ENCODE measurements around the gene KIAA0040.

KIAA0040 gene

DNA sequence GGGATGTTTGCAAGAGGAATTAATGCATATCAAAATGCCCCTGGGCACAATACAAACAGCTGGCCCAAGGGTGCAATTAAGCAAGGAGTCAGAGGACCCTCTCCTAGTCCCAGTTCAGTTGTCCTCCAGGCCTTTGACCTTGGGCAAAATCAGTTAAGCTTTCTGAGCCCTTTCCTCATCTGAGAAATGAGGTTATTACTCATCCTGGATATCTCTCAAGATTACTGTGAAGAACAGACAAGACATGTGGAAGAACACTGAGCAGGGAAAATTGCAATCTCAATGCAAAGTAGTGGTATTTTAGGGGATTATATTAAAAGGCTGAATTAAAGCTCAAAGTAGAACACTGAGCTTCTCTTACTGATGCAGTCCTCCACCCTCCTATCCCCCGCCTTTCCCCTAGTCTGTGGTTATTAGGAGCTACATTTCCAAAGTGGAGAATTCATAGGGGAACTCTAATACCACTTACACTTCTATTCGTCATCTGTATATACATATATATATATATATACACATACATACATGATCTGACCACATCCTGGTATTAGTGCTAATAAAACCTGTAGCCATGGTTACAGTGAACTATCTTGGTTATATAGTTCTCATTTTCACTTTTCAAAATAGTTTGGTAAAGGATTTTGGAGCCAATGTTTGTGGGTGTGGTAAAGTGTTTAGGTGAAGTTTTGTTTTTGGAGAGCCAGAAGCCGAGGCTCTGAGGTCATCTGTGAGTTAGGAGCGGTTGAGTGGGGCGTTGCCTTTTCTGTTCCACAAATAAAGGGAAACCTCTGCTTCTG is 18.1 kb downstream of the KIAA0040 start:
- DNase-seq (ENCODE audit: extremely low spot score, insufficient read length, low read depth), result no peak
- FAIRE-seq, result no peak

DNA sequence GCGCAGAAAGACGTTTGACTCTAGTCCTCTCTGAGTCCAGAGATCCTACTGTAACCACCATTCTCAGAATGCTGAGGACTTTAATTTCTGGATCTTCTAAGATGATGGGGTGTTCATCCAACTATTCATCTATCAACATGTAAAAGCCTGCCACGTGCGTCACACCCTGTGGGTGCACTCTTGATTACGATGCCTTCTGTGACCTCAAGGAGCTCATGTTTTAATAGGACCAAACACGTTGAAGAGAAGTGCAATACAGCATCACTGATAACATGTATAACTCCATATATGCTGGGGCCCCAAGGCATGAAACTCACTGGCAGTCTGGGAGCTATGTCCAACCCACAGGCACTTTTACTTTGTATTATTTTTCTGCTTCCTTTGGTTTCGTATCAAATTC is 19.0 kb downstream of the KIAA0040 start:
- FAIRE-seq (no peak), DNase-seq (ENCODE audit: extremely low spot score, insufficient read length, low read depth) (no peak)

DNA sequence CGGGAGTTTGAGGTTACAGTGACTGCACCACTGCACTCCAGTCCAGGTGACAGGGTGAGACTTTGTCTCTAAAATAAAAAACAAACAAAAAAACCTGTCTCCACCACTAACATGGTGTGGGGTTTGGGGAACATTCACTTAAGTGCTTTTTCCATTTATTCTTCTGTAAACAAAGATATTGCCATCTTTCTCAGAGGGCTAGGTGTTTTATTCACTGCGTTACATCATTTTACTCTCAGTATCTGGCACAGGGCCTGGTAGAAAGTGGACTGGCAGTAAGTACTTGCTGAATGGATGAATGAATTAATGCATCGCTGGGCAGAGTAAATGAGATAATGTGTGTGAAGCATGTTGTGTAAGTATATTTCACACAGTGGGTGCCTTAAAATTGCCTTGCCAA is 20.1 kb downstream of the KIAA0040 start:
- DNase-seq (ENCODE audit: extremely low spot score, insufficient read length, low read depth) (no peak), FAIRE-seq (no peak)

DNA sequence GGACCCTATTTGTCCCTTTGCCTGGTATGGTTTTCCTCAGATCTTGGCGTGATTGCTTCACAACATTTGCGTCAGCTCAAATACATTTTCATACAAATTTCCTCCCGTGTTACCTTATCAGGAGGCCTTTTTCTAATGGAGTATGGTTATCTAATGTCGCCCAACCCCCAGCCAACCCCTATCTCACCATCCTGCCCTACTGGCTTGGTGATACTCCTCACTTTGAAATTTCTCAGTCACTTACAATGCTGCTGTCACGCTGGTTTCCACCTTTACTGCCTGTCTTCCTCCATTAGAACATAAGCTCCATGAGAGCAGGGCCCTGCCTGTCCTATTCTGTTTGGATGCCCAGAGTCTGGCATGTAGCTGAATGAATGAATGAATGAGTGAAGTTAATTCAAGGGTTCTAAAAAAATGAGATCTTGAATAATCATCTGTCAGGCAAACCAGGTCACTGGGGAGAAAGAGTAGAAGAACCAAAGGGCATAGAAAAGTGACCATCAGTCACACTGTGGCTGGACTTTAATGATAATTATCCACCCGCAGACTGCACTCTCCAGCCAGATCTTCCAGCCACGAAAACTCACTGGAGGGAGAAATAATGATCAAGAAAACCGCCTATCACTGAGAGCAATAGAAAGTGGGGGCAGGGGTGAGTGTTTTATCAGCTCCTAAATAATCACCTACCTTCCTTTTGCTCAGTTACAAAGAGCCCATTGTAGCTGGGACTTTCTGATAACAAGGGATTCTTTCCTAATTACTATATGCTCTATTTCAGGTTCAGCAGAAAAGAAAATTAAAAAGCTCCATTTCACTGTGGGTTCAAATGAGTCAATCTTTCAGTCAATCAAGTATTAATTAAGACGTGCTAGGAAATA is 21.3 kb downstream of the KIAA0040 start:
- no peak for FAIRE-seq
- no peak for DNase-seq (ENCODE audit: extremely low spot score, insufficient read length, low read depth)

DNA sequence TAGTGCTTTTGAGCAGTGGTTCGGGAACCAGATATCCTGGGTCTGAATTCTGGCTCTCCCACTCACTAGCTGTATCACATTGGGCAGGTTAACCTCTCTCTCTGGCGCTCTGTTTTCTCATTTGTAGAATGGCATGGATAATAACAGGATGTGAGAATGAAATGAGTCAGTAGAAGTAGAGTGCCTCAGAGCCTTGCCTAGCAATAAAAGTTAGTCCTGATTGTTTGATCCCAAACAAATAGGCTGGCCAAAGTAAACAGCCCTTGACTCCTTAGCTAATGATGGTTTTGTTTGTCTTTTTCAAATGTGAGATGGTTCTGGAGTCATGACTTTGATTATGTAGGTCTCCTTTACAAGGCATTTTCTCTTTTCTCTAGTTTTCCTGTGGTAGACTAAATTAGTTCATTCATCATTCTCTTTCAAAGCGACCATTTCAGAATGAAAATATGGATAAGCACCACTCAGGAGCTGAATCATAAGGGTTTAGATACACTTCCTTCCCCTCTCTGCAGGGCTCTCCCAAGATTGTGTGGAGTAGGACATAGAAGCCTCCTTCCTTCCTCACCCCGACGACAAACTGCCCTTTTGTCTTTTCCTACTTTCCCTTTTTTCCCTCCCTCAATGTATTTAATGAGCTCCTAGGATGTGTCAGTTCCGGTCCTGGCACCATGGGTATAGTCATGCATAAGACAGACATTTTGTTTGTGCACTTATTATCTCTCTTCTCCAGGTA is 23.1 kb downstream of the KIAA0040 start:
- DNase-seq (ENCODE audit: extremely low spot score, insufficient read length, low read depth) (no peak), FAIRE-seq (no peak)

DNA sequence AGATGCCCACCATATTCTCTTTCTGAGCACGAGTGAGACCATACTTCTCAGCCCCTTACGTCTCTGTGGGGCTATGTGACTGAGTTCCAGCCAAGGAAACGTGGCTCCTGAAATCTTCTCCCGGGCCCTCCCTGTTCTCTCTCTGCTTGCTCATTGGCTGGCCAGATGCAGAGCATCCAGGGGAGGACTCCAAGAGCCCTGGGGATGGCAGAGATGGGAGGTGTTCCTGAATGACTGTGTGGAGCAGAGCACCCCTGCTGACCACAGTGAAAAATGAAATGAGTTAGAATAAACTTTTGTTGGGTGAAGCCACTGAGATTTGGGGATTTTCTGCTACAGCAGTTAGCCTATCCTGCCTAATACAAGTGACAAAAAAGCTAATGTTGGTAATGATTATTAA is 23.8 kb downstream of the KIAA0040 start:
- FAIRE-seq, result no peak
- no peak for DNase-seq (ENCODE audit: extremely low spot score, insufficient read length, low read depth)

DNA sequence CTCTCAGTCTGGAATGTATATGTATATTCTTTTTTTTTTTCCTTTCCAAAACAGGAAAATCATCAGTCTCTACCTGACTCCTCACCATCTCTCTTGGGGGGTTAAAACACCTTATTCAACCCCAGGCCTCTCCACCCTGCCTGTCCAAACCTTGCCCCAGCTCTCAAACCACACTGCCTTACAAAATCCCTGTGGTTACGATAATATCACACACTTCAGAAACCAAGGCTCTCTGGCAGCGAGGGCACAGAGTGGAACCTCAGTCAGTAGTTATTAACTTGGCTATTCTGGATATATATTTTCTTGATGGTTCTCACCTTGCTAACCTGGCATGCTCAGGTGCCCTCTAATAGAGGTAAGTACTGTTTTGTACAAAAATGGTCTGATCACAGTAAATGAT is 24.7 kb downstream of the KIAA0040 start:
- FAIRE-seq (no peak), DNase-seq (ENCODE audit: extremely low spot score, insufficient read length, low read depth) (no peak)

DNA sequence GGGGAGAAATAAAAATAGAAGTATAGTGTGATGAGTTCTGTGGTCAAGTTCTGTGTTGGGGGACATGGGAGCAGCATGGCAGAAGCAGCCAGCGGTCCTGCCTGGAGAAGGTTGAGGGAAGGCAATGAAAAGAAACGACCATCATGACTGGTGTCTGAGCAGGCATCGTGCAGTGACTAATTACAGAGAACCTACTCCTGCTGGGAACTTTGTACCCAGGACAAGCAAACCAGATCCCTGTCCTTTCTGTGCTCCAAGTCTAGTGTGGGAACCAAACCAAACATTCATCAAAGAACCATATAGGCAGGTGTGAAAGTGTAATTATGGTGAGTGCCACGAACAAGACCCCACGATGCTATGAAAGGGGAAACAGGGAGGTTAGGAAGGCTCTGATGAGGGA is 25.8 kb downstream of the KIAA0040 start:
- FAIRE-seq (no peak), DNase-seq (ENCODE audit: extremely low spot score, insufficient read length, low read depth) (no peak)

DNA sequence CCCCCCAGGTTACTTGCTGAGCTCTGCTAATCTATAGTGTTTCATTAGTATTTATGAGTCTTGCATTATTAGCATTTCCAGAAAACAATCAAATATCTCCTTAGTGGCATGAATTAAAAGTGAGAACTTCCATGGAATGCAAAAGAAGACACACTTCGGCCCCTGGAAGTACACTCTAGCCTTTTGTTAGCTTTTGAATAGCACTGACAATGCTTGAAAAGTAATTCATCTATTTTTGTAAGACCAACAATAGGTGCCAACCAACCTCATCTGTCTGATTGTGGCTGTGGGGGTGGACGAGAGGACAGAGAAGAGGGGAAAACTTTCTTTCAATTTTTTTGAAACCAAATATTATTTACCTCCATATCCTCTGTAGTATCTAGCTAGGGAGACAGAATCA is 27.8 kb downstream of the KIAA0040 start:
- FAIRE-seq (no peak), DNase-seq (ENCODE audit: extremely low spot score, insufficient read length, low read depth) (no peak)

DNA sequence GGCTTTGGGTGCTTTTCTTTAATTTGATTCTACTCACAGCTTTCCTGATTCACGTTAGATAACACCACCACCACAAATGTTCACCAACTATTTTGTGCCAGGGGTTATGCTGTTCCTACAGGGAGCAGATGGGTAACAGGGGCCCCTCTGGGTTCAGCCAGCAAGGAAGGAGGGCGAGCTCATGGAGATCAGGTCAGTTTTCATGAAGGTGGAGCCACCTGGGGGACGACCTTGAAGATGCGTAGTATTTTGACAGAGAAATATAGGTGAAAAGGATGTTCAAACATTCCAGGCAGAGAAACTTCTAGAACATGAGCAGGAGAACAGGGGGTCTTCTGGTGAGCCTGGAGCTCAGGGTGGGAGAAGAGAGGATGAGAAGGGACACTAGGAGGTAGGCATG is 28.9 kb downstream of the KIAA0040 start:
- DNase-seq (ENCODE audit: extremely low spot score, insufficient read length, low read depth) (no peak), FAIRE-seq (no peak)

DNA sequence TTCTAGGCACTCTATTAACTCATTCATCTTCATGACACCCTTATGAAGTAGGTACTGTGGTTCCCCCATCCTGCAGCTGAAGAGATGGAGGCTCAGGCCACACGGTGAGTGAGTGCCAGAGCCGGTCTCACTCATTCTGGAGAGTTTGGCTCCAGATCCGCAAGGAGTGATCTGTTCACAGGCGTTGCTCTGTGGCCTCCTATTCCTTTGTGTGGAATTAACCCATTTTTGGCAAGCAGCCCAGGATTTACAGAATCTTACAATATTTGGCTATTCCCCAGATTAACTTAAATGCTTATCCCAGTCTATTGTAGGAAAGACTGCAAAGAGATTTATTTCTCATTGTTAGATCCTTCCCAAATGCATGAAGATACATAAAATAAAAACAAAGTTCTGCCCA is 29.6 kb downstream of the KIAA0040 start:
- DNase-seq (ENCODE audit: extremely low spot score, insufficient read length, low read depth) (no peak), FAIRE-seq (no peak)

DNA sequence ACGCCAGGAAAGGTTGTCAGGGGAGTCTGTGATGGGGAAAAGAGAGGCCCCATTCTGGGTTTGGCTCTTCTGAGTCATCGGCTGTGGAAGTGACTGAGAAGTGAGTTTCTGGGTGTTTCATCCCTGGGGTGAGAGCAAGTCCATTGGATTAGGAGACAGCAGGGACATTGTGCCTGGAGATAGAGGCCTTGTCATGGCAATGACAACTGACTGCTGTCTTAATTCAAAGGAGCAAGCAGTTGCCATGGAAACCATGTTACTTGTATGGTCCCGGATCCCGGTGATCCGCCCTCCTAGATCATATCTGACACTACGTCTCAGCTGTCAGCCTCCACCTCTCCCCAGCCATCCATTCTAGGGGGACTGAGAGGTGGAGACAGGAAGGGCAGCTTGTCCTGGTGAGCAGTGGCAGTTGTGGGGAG is 34.4 kb downstream of the KIAA0040 start:
- no peak for FAIRE-seq
- DNase-seq (ENCODE audit: extremely low spot score, insufficient read length, low read depth), result no peak

DNA sequence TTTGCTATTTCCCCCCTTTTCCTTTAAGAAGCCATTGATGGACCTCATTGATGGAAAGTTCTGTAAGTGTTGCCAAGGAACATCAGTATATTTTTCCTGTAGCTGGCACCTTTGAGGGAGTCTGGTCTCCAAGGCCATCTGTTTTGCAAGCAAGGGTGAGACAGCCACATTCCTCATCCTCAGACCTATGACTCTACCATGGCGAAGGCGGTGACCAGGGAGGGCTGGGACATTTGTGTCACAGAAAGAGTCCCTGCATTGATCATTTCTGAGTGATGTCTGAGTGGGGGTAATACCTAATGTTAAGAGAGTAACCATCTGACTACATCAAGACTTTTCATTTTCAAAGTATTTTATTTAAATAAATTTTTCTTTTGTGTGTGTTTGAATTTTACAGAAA is 35.4 kb downstream of the KIAA0040 start:
- DNase-seq (ENCODE audit: extremely low spot score, insufficient read length, low read depth) (no peak), FAIRE-seq (no peak)

DNA sequence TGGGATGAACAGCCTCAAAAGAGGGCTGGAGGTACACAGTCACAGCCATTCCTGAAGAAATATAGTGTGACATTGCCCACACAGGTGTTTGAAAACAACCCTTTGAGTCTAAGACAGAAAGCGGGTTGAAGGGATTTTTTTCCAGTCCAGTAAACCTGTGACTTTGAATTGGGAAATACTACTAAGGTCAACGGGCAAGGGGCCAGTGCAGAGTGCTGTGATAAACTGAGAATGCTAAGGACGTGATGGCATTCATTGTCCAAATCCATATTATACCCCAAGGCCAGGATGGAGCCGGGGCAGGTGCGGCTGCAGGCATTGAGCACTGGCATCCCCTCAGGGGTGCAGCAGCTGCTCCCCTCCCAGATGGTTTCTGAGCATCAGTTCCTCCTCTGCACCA is 36.6 kb downstream of the KIAA0040 start:
- DNase-seq (ENCODE audit: extremely low spot score, insufficient read length, low read depth) (no peak), FAIRE-seq (no peak)

DNA sequence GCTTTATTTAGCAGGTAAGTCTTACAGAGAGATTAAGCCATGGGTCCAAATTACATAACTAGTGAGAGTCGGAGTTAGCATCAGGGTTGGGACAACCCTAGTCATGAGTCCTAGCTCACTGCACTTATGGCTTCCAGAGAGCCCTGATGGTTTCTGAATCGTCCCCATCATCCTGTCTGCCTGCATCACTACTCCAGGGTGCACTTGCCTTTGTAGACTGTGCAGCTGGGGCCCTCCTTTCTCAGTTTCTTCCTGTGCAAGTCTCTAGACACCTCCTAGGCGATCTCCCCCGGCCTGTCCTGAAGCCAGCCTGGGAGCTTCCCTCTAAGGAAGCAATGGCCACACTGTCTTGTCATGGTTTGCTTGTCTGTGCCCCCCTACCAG is 37.1 kb downstream of the KIAA0040 start:
- DNase-seq (ENCODE audit: extremely low spot score, insufficient read length, low read depth), result no peak
- no peak for FAIRE-seq

DNA sequence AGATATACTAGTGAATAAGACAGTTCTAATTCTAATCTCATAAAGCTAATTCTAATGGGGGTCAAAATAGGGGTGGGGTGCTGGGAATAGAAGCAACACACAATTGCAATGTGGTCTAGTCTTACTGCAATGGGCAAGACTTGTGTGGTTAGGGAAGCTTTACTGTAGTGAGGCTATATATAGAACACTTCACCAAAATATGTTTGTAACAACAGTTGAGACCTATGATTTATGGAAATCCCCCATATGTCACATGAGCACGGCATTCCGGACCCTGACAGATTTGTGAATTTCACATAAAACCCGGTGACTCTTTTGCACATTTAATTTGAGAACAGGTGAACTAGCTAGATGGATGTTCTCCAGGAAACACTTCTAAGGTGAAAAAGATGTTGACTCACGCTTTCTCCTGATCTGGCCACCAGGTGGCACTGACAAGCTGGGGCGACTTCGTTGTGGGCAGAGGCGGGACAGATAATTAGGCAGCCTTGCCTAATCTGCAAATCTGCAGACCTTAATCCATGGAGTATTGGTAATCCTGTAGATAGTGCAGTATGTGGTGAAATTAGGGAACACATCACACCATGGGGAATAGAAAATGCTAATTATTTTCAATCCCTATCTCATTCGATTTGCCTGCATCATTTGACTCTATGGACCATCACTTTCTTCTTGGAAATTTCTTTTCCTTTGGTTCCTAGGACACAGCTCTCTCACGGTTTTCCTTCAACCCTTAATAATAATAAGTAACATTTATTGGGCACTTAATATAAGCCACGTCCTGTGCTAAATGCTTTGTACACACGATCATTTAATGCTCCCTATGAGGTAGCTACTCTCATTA is 37.7 kb downstream of the KIAA0040 start:
- peak; percentile 51 for DNase-seq (ENCODE audit: extremely low spot score, insufficient read length, low read depth)
- FAIRE-seq, result peak; percentile 90

DNA sequence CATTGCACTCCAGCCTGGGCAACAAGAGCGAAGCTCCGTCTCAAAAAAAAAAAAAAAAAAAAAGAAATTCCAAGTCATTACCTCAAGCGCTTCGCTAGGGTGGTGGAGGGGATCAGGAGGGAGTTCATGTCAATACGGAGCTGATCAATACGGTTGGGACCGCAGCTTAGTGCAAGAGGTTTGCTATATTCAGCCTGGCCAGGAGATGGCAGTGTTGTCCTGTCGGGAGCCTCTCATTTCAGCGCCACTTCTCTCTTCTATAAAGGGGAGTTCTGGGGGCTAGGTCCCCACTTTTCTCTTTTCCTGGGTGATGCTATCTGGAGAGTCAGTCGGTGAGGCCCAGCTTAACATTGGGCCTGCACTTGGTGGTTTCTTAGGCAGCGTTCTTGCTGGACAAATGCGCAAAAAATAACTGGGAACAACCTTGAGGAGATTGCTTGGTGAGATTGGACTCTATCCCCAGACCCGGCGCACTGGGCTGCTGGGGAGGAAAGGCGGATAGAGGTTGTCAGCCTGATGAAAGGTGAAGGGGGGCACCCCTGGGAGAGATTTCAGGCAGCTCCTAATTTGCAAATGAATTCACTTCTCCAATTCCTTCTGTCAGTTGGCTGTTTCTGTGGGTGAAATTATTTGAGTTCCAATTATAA is 40.4 kb downstream of the KIAA0040 start:
- DNase-seq (ENCODE audit: extremely low spot score, insufficient read length, low read depth) (peak; percentile 46), FAIRE-seq (peak; percentile 79)

DNA sequence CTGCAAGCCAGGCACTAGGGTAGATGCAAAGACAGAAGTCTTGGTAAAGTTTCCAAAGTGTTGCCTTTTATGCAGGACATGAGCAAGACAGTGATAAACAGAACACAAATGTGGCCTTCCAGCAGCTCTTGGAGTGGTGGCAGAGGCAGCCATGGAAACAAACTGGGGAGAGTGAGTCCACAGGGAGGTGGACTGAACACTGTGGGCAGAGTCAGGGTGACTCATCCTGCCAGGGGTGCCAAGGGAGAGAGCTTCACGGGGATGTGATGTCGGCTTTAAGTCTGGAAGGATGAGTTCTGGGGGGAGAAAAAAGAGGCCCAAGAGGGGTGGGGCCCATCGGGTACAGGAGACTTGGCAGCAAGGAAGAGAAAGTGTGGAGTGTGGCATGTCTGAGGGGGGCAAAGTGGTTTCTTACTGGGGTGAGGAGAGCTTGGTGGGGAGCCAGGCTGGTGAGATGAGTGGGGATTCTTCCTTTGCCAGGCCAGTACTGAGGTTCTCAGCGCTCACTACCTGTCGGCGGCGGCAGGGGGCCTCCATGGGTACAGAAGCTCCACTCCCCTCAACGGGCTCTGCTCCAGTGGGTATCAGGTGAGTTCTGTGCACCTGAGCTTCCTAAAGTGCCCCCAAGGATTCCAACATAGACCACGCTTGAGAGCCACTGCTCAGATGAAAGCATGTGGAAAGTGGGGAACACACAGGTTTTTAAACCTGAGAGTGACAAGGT is 41.8 kb downstream of the KIAA0040 start:
- DNase-seq (ENCODE audit: extremely low spot score, insufficient read length, low read depth) (no peak), FAIRE-seq (no peak)

DNA sequence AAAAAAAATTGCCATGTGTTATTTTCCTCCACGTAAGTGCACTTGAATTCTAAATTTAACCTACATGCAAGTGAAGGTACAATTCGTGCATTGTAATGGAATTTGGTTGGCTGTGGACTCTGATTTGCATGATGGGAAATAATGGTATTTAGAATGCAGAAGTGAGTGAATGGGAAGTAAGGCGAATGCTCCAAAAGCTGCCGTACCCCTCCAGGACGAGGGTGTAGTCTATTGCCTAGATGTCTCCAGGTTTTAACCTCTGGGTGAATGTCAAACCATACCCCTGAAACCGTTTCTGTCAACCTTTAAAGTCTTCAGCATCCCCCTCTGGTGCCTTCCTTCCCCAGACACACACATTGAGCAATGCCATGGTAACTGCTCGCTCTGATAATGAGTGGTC is 44.5 kb downstream of the KIAA0040 start:
- FAIRE-seq, result no peak
- no peak for DNase-seq (ENCODE audit: extremely low spot score, insufficient read length, low read depth)

Data from GM18507 (cell line).